Stimulated activated CD4-positive, alpha-beta T cell treated with anti-CD3 and anti-CD28 coated beads, TNF-alpha, amount 100 ng/mL, for 24 hours (primary cell): ENCODE measurements around the gene PDE1C.

Experiments
- DNase-seq, 3 experiments: peaks; one replicate each; pipeline ENCODE4 v3.0.0-alpha.2; 2020; ENCODE audit warnings: low read depth in 3 of 3

PDE1C gene

GRCh38 chr7:31775556-31775955, 294.7 kb downstream of the PDE1C start:
- DNase-seq: no peak

- no peak for DNase-seq
These were observed 298.0 kb downstream of the PDE1C start for GRCh38 chr7:31772211-31772610.

GRCh38 chr7:31767686-31768358, 302.4 kb downstream of the PDE1C start:
- DNase-seq: no peak

- no peak for DNase-seq
These were observed 305.7 kb downstream of the PDE1C start for GRCh38 chr7:31764462-31764861.

GRCh38 chr7:31763548-31763947, 306.7 kb downstream of the PDE1C start:
- DNase-seq: no peak

GRCh38 chr7:31761646-31762045, 308.6 kb downstream of the PDE1C start:
- DNase-seq: no peak

- DNase-seq: no peak
These were observed 311.5 kb downstream of the PDE1C start for GRCh38 chr7:31758755-31759154.

GRCh38 chr7:31751726-31752125, 318.5 kb downstream of the PDE1C start:
- no peak for DNase-seq

- DNase-seq: no peak
These were observed 322.1 kb downstream of the PDE1C start for GRCh38 chr7:31748084-31748483.

GRCh38 chr7:31747553-31747952, 322.7 kb downstream of the PDE1C start:
- DNase-seq: no peak

GRCh38 chr7:31744294-31744874, 325.8 kb downstream of the PDE1C start:
- DNase-seq: peak in 2 of 3 experiments; percentile 1 to 34

GRCh38 chr7:31741852-31742251, 328.4 kb downstream of the PDE1C start:
- DNase-seq: no peak

GRCh38 chr7:31735991-31736982, 333.9 kb downstream of the PDE1C start:
- peak in 1 of 3 experiments; percentile 5 for DNase-seq

- DNase-seq: no peak
These were observed 335.8 kb downstream of the PDE1C start for GRCh38 chr7:31734456-31734855.

- DNase-seq: no peak
These were observed 340.9 kb downstream of the PDE1C start for GRCh38 chr7:31729195-31729804.

GRCh38 chr7:31724696-31725095, 345.5 kb downstream of the PDE1C start:
- DNase-seq: no peak

- no peak for DNase-seq
These were observed 349.8 kb downstream of the PDE1C start for GRCh38 chr7:31720366-31720765.

- DNase-seq: no peak
These were observed 353.9 kb downstream of the PDE1C start for GRCh38 chr7:31716355-31716754.

- no peak for DNase-seq
These were observed 360.0 kb downstream of the PDE1C start for GRCh38 chr7:31710171-31710570.

- DNase-seq: no peak
These were observed 363.1 kb downstream of the PDE1C start for GRCh38 chr7:31707089-31707488.

- DNase-seq: no peak
These were observed 364.8 kb downstream of the PDE1C start for GRCh38 chr7:31705377-31705776.

- DNase-seq: no peak
These were observed 367.9 kb downstream of the PDE1C start for GRCh38 chr7:31702354-31702753.
